Adipose tissue (tissue), 3 donors: ENCODE measurements around the gene TEKT3. TPM values are rescaled to one million over a fixed set of nuclear protein-coding genes. Genes with fewer than 3 reads are reported as not detected.

Source experiments
- H3K27ac ChIP-seq: one replicate; pipeline ENCODE4 v1.5.1; 2013; ENCODE audit warnings: low read depth, low read length
- WGBS, 3 donors: extraction: QIAGEN DNeasy Blood & Tissue Kit; methylation state at CpG; one replicate each; pipeline ENCODE4 v1.1.7; 2013; 5-methylcytosine and 5-hydroxymethylcytosine counted together
- polyA plus RNA-seq, 3 donors: library from polyadenylated mRNA; stranded (reverse); fragments of 200-250 nt; gene quantifications; one replicate each; pipeline ENCODE4 v1.2.3, GENCODE V29; 2013
- donor health status: healthy with polysubstance abuse.
- donor health status: Bipolar disorder and iron deficiency.
- donor health status: healthy.

TEKT3 gene
- polyA plus RNA-seq, 3 donors = 0.24 to 0.71 (median 0.67) TPM

- no peak overlapping the region for H3K27ac ChIP-seq
- WGBS, 3 donors = 89 to 94% (median 93%) methylated on average over 3 of the region's 3 CpGs
Observed at GRCh38 chr17:15354256-15354655, 12.9 kb upstream of the TEKT3 start.

DNA sequence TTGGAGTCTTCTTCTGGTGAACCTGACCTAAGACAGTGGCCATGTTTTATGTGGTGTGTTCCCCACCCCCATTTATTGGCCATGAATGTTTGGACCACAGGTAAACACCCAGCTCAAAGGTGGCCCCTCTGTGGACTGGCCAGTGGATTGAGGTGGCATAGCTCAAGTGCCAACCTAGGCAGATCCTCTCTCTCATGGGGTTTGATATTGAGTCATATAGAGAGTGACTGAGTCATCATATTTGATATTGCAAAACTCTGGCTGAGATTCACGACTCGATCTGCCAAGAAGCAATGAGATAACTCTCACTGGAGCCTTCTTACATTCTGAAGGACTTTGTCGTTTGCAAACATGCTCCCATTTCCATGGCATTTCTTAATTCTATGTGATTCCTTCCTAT is 10.5 kb upstream of the TEKT3 start:
- H3K27ac ChIP-seq = no peak overlapping the region
- 48 to 62% (median 57%) methylated on average over 3 of the region's 3 CpGs for WGBS, 3 donors

- no peak overlapping the region for H3K27ac ChIP-seq
- 46 to 61% (median 52%) methylated on average over 4 of the region's 4 CpGs for WGBS, 3 donors
Observed at GRCh38 chr17:15351478-15351840, 10.1 kb upstream of the TEKT3 start.

GRCh38 chr17:15350777-15351477 is 9.5 kb upstream of the TEKT3 start:
- 50 to 70% (median 52%) methylated on average over 10 of the region's 10 CpGs for WGBS, 3 donors
- no peak overlapping the region for H3K27ac ChIP-seq

DNA sequence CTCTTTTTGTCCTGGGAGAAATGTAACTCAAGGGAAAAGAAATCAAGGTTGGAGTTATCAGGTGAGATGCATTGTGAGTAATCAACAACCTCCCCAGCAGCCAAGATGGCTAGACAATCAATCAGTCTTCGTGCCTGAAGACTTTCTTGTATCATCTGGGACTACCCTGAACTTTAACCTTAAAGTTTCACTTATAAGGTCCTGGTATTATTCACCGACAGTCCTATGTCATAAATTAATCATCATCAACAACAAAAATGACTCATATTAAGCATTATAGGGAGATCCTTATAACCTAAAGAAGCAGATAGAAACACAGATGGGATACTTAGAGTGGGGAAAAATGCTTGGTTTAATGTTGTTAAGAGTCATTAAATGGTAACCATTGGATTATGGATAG is 7.7 kb upstream of the TEKT3 start:
- no peak overlapping the region for H3K27ac ChIP-seq
- 59 to 67% (median 64%) methylated on average over 2 of the region's 2 CpGs for WGBS, 3 donors

- 23 to 41% (median 41%) methylated on average over 4 of the region's 4 CpGs for WGBS, 3 donors
- H3K27ac ChIP-seq = no peak overlapping the region
Observed at GRCh38 chr17:15348021-15348420, 6.6 kb upstream of the TEKT3 start.

- H3K27ac ChIP-seq = no peak overlapping the region
- WGBS, 3 donors = 47 to 84% (median 74%) methylated on average over 13 of the region's 13 CpGs
Observed at GRCh38 chr17:15346066-15346595, 4.7 kb upstream of the TEKT3 start.

- H3K27ac ChIP-seq = no peak overlapping the region
- 57 to 73% (median 71%) methylated on average over 4 of the region's 4 CpGs for whole genome bisulfite sequencing, 3 donors
Observed at GRCh38 chr17:15343749-15344148, 2.4 kb upstream of the TEKT3 start.

DNA sequence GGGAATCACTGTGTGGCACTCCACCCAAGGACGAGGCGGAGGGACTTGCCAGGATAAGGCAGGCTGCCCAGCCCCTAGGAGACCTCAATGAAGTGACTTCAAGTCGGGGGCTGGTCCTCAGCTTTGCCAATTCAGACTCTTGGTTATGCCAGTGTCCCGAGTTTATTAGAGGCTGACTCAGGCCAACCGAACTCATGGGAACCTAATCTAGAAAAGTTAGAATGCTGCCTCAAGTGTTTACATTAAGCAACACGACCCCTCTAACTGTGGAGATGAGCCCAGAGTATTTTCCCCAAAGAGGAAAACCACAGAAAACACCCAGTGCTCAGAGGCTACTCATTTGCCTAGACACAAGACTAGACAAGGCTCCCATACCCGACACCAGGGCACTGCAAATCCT is 1.1 kb upstream of the TEKT3 start:
- 62 to 71% (median 66%) methylated on average over 7 of the region's 7 CpGs for WGBS, 3 donors
- no peak overlapping the region for H3K27ac ChIP-seq

DNA sequence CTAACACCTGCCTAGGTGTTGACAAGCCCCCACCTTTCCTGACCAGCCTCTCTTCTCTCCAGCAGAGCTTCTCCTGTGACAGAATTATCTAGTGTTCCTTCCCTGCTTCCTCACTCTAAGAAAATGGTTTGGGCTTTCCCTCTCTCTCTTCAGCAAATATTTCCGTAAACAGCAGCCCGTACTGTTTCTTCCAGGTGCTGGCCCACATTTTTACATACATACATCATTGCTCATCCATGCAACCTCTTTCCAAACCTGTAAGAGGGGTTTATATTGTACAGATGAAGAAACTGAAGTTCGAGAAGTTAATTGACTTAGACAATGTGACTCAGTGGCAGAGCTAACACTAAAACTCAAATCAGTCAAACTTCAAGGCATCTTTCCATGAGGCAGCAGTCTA is 569 bp upstream of the TEKT3 start:
- H3K27ac ChIP-seq = no peak overlapping the region
- 59 to 83% (median 81%) methylated on average over 3 of the region's 3 CpGs for WGBS, 3 donors

DNA sequence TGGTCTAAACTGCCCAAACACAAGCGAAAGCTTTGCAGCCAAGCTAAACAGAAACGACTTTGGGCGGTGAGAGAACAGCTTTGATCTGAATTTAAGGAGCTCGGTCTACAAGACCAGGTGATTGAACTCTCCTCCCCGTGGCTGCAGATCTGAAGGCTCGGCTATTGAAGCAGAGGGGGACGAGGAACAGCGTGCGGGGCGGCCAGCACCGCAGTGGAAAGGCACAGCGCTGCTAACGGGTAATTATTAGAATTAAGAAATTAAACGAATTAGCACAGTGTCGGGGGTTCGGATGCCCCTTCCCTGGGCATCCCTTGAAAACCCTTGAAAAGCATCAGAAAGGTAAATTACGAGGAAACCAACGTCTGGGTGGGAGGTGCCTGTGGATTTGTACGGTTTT is 431 bp downstream of the TEKT3 start:
- no peak overlapping the region for H3K27ac ChIP-seq
- WGBS, 3 donors = 6 to 10% (median 7%) methylated on average over 19 of the region's 19 CpGs

- WGBS, 3 donors = 48 to 69% (median 68%) methylated on average over 1 of the region's 1 CpG
- H3K27ac ChIP-seq = no peak overlapping the region
Observed at GRCh38 chr17:15335446-15335845, 6.0 kb downstream of the TEKT3 start.

DNA sequence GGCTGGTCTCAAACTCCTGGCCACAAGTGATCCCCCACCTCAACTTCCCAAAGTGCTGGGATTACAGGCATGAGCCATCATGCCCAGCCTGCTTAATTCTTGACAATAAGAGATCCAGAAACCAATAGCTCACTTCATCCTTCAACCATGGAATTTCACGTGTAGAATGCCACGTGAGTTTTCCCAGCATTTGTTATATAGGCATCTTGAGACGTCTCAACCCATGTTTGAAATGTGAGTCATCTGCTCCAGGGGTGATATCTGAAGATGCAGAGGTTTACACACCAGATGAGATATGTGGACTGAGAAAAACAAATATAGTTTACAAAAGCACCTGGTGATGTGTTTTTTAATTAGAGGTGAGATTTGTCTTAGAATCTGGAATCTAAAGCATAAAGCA is 7.1 kb downstream of the TEKT3 start:
- WGBS, 3 donors = 73 to 92% (median 90%) methylated on average over 3 of the region's 3 CpGs
- no peak overlapping the region for H3K27ac ChIP-seq

DNA sequence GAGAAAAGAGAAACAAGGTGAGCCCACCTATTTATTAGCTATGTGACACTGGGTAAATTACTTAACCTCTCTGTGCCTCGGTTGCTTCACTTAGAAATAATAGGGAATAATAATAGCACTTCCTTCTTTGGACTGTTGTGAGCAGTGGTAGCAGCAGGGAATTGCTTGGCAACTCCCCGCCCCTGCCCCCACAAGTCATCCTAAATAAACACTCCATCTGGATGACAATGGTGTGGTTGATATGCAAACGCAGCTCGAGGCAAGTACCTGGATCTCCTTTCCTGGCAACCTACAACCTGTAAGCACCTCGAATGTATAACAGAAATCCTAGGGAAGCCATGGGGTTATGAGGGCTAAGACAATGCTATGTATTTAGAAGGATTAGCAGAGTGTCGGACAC is 9.1 kb downstream of the TEKT3 start:
- H3K27ac ChIP-seq = no peak overlapping the region
- 35 to 58% (median 54%) methylated on average over 6 of the region's 6 CpGs for WGBS, 3 donors

DNA sequence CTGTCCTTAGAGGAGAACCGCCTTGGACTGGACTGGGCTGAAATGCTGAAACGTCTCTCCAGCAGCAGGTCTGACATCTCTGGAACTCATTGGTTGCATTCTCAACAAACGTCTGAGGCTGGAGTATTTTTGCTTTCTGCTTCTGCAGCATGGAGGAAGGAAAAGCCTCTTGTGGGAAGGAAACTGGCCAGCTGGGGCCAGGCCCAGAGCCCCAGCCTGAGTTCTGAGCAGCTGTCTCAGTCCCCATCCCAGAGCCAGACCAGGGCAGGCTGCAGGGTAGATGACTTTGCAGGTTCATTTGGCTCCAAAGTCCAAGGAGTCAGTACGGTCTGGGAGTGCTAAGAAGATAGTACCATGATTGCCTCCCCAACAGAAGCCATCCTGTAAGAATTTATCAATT is 18.3 kb downstream of the TEKT3 start:
- 48 to 68% (median 52%) methylated on average over 4 of the region's 4 CpGs for WGBS, 3 donors
- no peak overlapping the region for H3K27ac ChIP-seq

DNA sequence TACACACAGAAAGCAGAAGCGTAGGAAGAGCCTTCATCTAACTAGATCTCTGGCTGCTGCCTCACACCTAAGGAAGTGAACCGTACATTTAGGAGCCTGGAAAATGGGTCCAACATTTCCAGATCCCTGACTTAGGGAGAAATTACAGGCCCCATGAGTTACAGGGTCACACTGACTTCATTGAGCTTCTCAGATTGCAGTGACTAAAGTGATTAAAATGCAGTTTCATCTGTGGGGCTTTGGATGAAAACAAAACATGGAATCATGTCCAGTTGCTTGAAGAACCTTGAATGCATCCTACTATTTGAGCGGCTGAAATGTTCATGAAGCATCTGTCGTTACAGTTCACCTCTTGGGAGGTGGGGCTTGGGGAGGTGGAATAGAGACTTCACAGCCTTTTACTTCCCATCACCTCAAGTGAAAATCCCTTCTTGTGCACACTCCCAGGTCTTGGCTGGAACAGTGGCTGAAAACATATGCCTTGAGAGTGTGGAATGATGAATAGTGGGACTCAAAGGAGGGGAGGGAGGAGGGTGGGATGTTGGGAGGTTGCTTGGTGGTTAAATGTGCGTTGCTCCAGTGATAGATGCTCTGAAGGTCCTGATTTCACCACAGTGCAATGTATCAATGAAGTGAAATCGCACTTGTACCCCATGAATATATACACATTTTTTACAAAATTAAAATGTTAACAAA is 19.7 kb downstream of the TEKT3 start:
- 81 to 88% (median 84%) methylated on average over 6 of the region's 6 CpGs for WGBS, 3 donors
- H3K27ac ChIP-seq = no peak overlapping the region

DNA sequence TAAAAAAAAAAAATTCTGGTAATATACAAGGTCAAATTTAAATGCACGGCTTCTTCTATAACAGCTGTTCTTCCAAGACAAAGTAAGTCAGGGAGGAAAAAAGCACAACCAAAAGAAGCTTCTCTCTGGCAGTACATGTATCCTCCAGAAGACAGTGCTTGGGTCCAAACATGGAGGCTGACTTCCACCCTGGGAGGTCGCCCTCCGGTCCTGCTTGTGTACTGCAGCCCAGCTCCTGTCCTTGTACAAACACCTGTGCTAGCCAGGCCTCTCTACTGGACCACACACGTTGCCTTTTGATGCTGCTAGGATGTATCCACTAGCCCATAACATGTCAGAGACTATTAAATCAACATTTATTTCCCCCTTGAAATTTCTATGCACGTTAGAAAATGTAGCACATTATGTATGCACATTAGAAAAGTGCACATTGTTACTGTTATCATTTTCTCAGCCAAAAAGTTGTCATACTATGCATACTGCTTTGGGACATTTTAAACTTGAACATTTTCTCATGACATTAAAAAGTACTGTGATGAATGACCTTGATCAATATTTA is 21.9 kb downstream of the TEKT3 start:
- no peak overlapping the region for H3K27ac ChIP-seq
- 46 to 78% (median 76%) methylated on average over 5 of the region's 5 CpGs for WGBS, 3 donors

DNA sequence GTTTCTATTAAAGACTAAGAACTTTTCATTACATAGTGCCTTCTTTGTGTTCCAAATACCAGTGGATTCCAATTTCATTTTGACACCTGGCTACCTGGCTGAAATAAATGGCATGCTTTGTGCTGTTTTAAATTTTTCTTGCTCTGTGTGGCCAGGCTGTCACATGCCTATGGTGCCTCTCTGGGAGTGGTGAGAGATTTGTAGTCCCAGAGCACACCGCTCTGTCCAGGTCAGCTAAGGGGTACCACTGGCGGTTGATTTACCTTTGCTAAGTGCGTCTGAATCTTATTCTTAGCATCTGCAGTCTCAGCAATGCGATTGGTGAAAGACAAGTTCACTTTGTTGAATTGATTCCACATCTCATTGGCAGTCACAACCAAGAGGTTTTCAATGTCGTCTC is 29.4 kb downstream of the TEKT3 start:
- WGBS, 3 donors = 65 to 90% (median 87%) methylated on average over 5 of the region's 5 CpGs
- H3K27ac ChIP-seq = no peak overlapping the region

GRCh38 chr17:15309793-15310192 is 31.6 kb downstream of the TEKT3 start:
- WGBS, 3 donors = 70 to 79% (median 78%) methylated on average over 3 of the region's 3 CpGs
- no peak overlapping the region for H3K27ac ChIP-seq

DNA sequence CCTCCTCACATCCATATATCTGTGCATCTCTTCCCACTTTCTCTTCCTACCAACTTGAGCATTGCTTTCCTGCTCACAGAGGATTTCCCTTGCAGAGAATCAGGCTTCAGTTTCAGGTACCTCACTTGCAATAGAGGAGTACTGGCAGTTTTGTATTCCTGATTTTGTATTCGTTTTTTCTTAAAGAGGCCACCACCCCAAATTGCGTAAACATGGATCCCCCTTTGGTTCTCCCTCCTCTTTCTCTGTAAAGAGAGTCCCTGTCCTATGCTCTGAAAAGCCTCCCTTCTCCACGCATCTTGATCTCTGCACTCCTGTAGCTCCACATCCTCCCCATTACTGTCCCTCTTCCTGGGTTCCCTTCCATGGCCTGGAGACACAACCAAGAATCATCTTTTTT is 32.2 kb downstream of the TEKT3 start:
- WGBS, 3 donors = 52 to 79% (median 60%) methylated on average over 3 of the region's 3 CpGs
- no peak overlapping the region for H3K27ac ChIP-seq
